PC-9 (cell line): ENCODE data around the gene RAB11B. TPM values are rescaled to one million over a fixed set of nuclear protein-coding genes. Genes with fewer than 3 reads are reported as not detected.

Source experiments
- BruUV-seq: library from RNA; stranded (reverse); fragments of 400-500 nt; replicated peaks from 2 replicates; lab custom pipeline; 2021; lab: Mats Ljungman, UMichigan
- CTCF ChIA-PET: fragments of 300-600 bp; sonication (Branson Sonifier 250); formaldehyde crosslinking; loops from one replicate; lab custom pipeline; 2022; ENCODE audit warnings: antibody characterized with exemption; lab: Charles Lee
- POLR2A ChIA-PET: fragments of 300-600 bp; sonication (Branson Sonifier 250); formaldehyde crosslinking; loops from one replicate; lab custom pipeline; 2022; ENCODE audit warnings: antibody characterized with exemption; ENCODE audit not compliant: unreplicated experiment; lab: Charles Lee
- DNase-seq, 2 experiments: peaks; one replicate each; pipeline versions ENCODE4 v3.0.0 to v3.0.0-alpha.2; 2015 to 2022; ENCODE audit warnings: mixed read lengths in 1 of 2
- H2AFZ ChIP-seq: fragments of 200-600 bp; sonication (generic); 2 replicates; pipeline ENCODE4 v1.8.1; 2017; ENCODE audit warnings: antibody characterized with exemption
- H3F3A ChIP-seq: fragments of 200-600 bp; sonication (generic); 2 replicates; pipeline ENCODE4 v1.8.1; 2017; ENCODE audit warnings: antibody characterized with exemption, mild to moderate bottlenecking, low read depth; ENCODE audit not compliant: insufficient read depth
- H3K27ac ChIP-seq: fragments of 200-600 bp; sonication (generic); 2 replicates; pipeline ENCODE4 v1.6.1; 2016; ENCODE audit warnings: mixed run types
- H3K27me3 ChIP-seq: fragments of 200-600 bp; sonication (generic); 2 replicates; pipeline ENCODE4 v1.6.1; 2016; ENCODE audit warnings: low read depth, mixed run types; ENCODE audit not compliant: insufficient read depth
- H3K36me3 ChIP-seq: fragments of 200-600 bp; sonication (generic); 2 replicates; pipeline ENCODE4 v1.6.1; 2016; ENCODE audit warnings: low read depth, mixed run types
- H3K4me1 ChIP-seq: fragments of 200-600 bp; sonication (generic); replicated peaks from 2 replicates; pipeline ENCODE4 v1.6.1; 2016; ENCODE audit warnings: mixed run types; ENCODE audit not compliant: insufficient read depth
- H3K4me2 ChIP-seq: fragments of 200-600 bp; sonication (generic); 2 replicates; pipeline ENCODE4 v1.6.1; 2017; ENCODE audit warnings: mixed run types
- H3K4me3 ChIP-seq: fragments of 200-600 bp; sonication (generic); 2 replicates; pipeline ENCODE4 v1.6.1; 2016; ENCODE audit warnings: mixed run types
- H3K79me2 ChIP-seq: fragments of 200-600 bp; sonication (generic); 2 replicates; pipeline ENCODE4 v1.6.1; 2017; ENCODE audit warnings: low read depth, mixed run types
- H3K9me2 ChIP-seq: fragments of 200-600 bp; sonication (generic); 2 replicates; pipeline ENCODE4 v1.8.1; 2017; ENCODE audit warnings: mild to moderate bottlenecking; ENCODE audit not compliant: insufficient read depth
- H3K9me3 ChIP-seq: fragments of 200-600 bp; sonication (generic); 2 replicates; pipeline ENCODE4 v1.8.1; 2016; ENCODE audit warnings: low read depth; ENCODE audit not compliant: insufficient read depth
- H4K20me1 ChIP-seq: fragments of 200-600 bp; sonication (generic); 2 replicates; pipeline ENCODE4 v1.8.1; 2017; ENCODE audit not compliant: insufficient read depth
- CTCF ChIP-seq: fragments of 200-600 bp; sonication (generic); conservative IDR thresholded peaks from 2 replicates; pipeline ENCODE4 v1.6.1; 2017; ENCODE audit warnings: mixed run types, antibody characterized with exemption, mild to moderate bottlenecking, moderate library complexity
- EZH2 ChIP-seq: fragments of 200-600 bp; sonication (generic); IDR thresholded peaks from 2 replicates; pipeline ENCODE4 v1.8.0; 2017; ENCODE audit warnings: antibody characterized with exemption, low read depth
- intact Hi-C: fragments of 100-400 bp; cut with micrococcal nuclease; formaldehyde crosslinking; loops from one replicate; pipeline ENCODE4 v1.10.0; 2022; ENCODE audit not compliant: unreplicated experiment
- total RNA-seq: library from RNA; stranded (reverse); gene quantifications from 2 replicates; pipeline ENCODE4 v1.2.3, GENCODE V29; 2021

Gene RAB11B
- total RNA-seq, 1 experiment from 2014 or later: 126 TPM

GRCh38 chr19:8397271-8397670 lies 7.1 kb downstream of the RAB11B start:
- Histone ChIP-seq H3K79me2 (peaks cover 64% of the 10 kb centered on the region), H3F3A (peaks cover 24% of the 10 kb centered on the region; the same call in 1 of the 2 replicates), H3K27ac (no peak overlapping the region), H3K4me2 (no peak overlapping the region), H2AFZ (no peak overlapping the region), H3K27me3 (no peaks in the 10 kb centered on the region), H3K9me3 (no peaks in the 10 kb centered on the region), H4K20me1 (peaks cover 80% of the 10 kb centered on the region), H3K9me2 (no peaks in the 10 kb centered on the region), H3K4me1 (peaks cover 17% of the 10 kb centered on the region), H3K36me3 (peaks cover 4% of the 10 kb centered on the region; the same call in 1 of the 2 replicates), H3K4me3 (no peak overlapping the region)
- no peak for DNase-seq
- no TSS peak for BruUV-seq
- POLR2A ChIA-PET: no interaction called here
- TF ChIP-seq EZH2 (no peak), CTCF (no peak)
- intact Hi-C loops: no loop called here
- CTCF ChIA-PET: no interaction called here

GRCh38 chr19:8397746-8398310 lies 7.7 kb downstream of the RAB11B start:
- CTCF ChIA-PET: no interaction called here
- H3F3A ChIP-seq: peaks cover 24% of the 10 kb centered on the region; the same call in 1 of the 2 replicates

GRCh38 chr19:8398311-8398771 lies 8.2 kb downstream of the RAB11B start:
- H3K36me3 ChIP-seq: peaks cover 8% of the 10 kb centered on the region; the same call in 1 of the 2 replicates
- H3K9me3 ChIP-seq: no peaks in the 10 kb centered on the region
- POLR2A ChIA-PET: interaction anchor here (0.5 to 0.7 kb wide), 2 partner anchors 25 to 160 kb away, joined by 3 to 4 read pairs; no protein-coding TSS in a partner anchor
- no TSS peak for BruUV-seq
- no peak overlapping the region for H3K4me2 ChIP-seq
- TF ChIP-seq EZH2 (no peak), CTCF (no peak)
- DNase-seq: no peak
- H3K9me2 ChIP-seq: no peaks in the 10 kb centered on the region
- H3K4me3 ChIP-seq: no peak overlapping the region
- H3K79me2 ChIP-seq: peaks cover 53% of the 10 kb centered on the region
- CTCF ChIA-PET: no interaction called here
- no peak overlapping the region for H2AFZ ChIP-seq
- peaks cover 24% of the 10 kb centered on the region; the same call in 1 of the 2 replicates for H3F3A ChIP-seq
- H4K20me1 ChIP-seq: peaks cover 76% of the 10 kb centered on the region
- peaks cover 17% of the 10 kb centered on the region for H3K4me1 ChIP-seq
- no peaks in the 10 kb centered on the region for H3K27me3 ChIP-seq
- intact Hi-C loops: no loop called here
- H3K27ac ChIP-seq: no peak overlapping the region

More at GRCh38 chr19:8397746-8398310, 7.7 kb downstream of the RAB11B start:
- intact Hi-C loops: no loop called here
- Histone ChIP-seq H3K27me3 (no peaks in the 10 kb centered on the region), H3K4me1 (peaks cover 17% of the 10 kb centered on the region), H3K36me3 (peaks cover 8% of the 10 kb centered on the region; the same call in 1 of the 2 replicates), H3K4me3 (no peak overlapping the region), H3K9me3 (no peaks in the 10 kb centered on the region), H4K20me1 (peaks cover 77% of the 10 kb centered on the region), H3K79me2 (peaks cover 58% of the 10 kb centered on the region), H3K9me2 (no peaks in the 10 kb centered on the region), H3K4me2 (no peak overlapping the region), H2AFZ (no peak overlapping the region), H3K27ac (no peak overlapping the region)
- BruUV-seq: no TSS peak
- POLR2A ChIA-PET: interaction anchor here (0.5 kb wide), 1 partner anchor 160 kb away, joined by 4 read pairs; no protein-coding TSS in a partner anchor
- TF ChIP-seq EZH2: no peak
- TF ChIP-seq CTCF: no peak
- DNase-seq: no peak
